ENCODE results near the gene LMAN2L.

Gene LMAN2L

GRCh38 chr2:96703021-96703751 lies 36.7 kb downstream of the LMAN2L start:
- Mint-ChIP-seq H3K27me3 (no peaks in the 10 kb centered on the region), H3K4me1 (ENCODE audit: low read depth) (no peaks in the 10 kb centered on the region), H3K36me3 (ENCODE audit: low read depth) (peaks cover 48% of the 10 kb centered on the region)

GRCh38 chr2:96702098-96702785 lies 37.6 kb downstream of the LMAN2L start:
- H3K36me3 Mint-ChIP-seq (ENCODE audit: low read depth) = peaks cover 38% of the 10 kb centered on the region
- no peaks in the 10 kb centered on the region for H3K27me3 Mint-ChIP-seq
- DNase-seq = peak; percentile 25
- no peaks in the 10 kb centered on the region for H3K9me3 Mint-ChIP-seq
- no peaks in the 10 kb centered on the region for H3K4me1 Mint-ChIP-seq (ENCODE audit: low read depth)
- H3K27ac Mint-ChIP-seq = no peak overlapping the region
- no peak overlapping the region for H3K4me3 Mint-ChIP-seq

More at GRCh38 chr2:96703021-96703751, 36.7 kb downstream of the LMAN2L start:
- peak; percentile 9 for DNase-seq
- no peak overlapping the region for H3K27ac Mint-ChIP-seq
- H3K4me3 Mint-ChIP-seq = no peak overlapping the region
- H3K9me3 Mint-ChIP-seq = no peaks in the 10 kb centered on the region

- Mint-ChIP-seq H3K27ac (no peak overlapping the region), H3K27me3 (no peaks in the 10 kb centered on the region), H3K36me3 (ENCODE audit: low read depth) (peaks cover 32% of the 10 kb centered on the region), H3K9me3 (no peaks in the 10 kb centered on the region), H3K4me1 (ENCODE audit: low read depth) (no peaks in the 10 kb centered on the region), H3K4me3 (no peak overlapping the region)
- peak; percentile 20 for DNase-seq
Observed at GRCh38 chr2:96701636-96702035, 38.2 kb downstream of the LMAN2L start.

- Mint-ChIP-seq H3K36me3 (ENCODE audit: low read depth) (peaks cover 17% of the 10 kb centered on the region), H3K27me3 (no peaks in the 10 kb centered on the region), H3K4me3 (no peak overlapping the region), H3K27ac (no peak overlapping the region), H3K4me1 (ENCODE audit: low read depth) (no peaks in the 10 kb centered on the region), H3K9me3 (no peaks in the 10 kb centered on the region)
- peak; percentile 16 for DNase-seq
Observed at GRCh38 chr2:96700086-96700485, 39.8 kb downstream of the LMAN2L start.

GRCh38 chr2:96699621-96700020 lies 40.2 kb downstream of the LMAN2L start:
- DNase-seq = no peak

GRCh38 chr2:96699021-96699420 lies 40.8 kb downstream of the LMAN2L start:
- DNase-seq = no peak
- H3K36me3 Mint-ChIP-seq (ENCODE audit: low read depth) = peaks cover 7% of the 10 kb centered on the region
- peak overlapping the region; percentile 27 for H3K27ac Mint-ChIP-seq
- H3K27me3 Mint-ChIP-seq = no peaks in the 10 kb centered on the region
- H3K4me1 Mint-ChIP-seq (ENCODE audit: low read depth) = no peaks in the 10 kb centered on the region
- no peak overlapping the region for H3K4me3 Mint-ChIP-seq
- no peaks in the 10 kb centered on the region for H3K9me3 Mint-ChIP-seq

More at GRCh38 chr2:96699621-96700020, 40.2 kb downstream of the LMAN2L start:
- no peak overlapping the region for H3K27ac Mint-ChIP-seq
- H3K4me3 Mint-ChIP-seq = no peak overlapping the region
- H3K9me3 Mint-ChIP-seq = no peaks in the 10 kb centered on the region
- no peaks in the 10 kb centered on the region for H3K27me3 Mint-ChIP-seq
- no peaks in the 10 kb centered on the region for H3K4me1 Mint-ChIP-seq (ENCODE audit: low read depth)
- H3K36me3 Mint-ChIP-seq (ENCODE audit: low read depth) = peaks cover 13% of the 10 kb centered on the region

- Mint-ChIP-seq H3K4me3 (no peak overlapping the region), H3K9me3 (no peaks in the 10 kb centered on the region), H3K36me3 (ENCODE audit: low read depth) (peaks cover 5% of the 10 kb centered on the region), H3K27me3 (no peaks in the 10 kb centered on the region), H3K27ac (no peak overlapping the region), H3K4me1 (ENCODE audit: low read depth) (no peaks in the 10 kb centered on the region)
- DNase-seq = no peak
Observed at GRCh38 chr2:96698221-96698861, 41.5 kb downstream of the LMAN2L start.

- Mint-ChIP-seq H3K27me3 (no peaks in the 10 kb centered on the region), H3K4me3 (no peak overlapping the region)
Observed at GRCh38 chr2:96697476-96697875, 42.4 kb downstream of the LMAN2L start.

GRCh38 chr2:96695602-96696001 lies 44.3 kb downstream of the LMAN2L start:
- no peak for DNase-seq
- no peaks in the 10 kb centered on the region for H3K4me1 Mint-ChIP-seq (ENCODE audit: low read depth)
- H3K27me3 Mint-ChIP-seq = no peaks in the 10 kb centered on the region
- H3K36me3 Mint-ChIP-seq (ENCODE audit: low read depth) = no peaks in the 10 kb centered on the region
- no peak overlapping the region for H3K27ac Mint-ChIP-seq
- H3K9me3 Mint-ChIP-seq = no peaks in the 10 kb centered on the region
- no peak overlapping the region for H3K4me3 Mint-ChIP-seq

More at GRCh38 chr2:96697476-96697875, 42.4 kb downstream of the LMAN2L start:
- Mint-ChIP-seq H3K4me1 (ENCODE audit: low read depth) (no peaks in the 10 kb centered on the region), H3K27ac (no peak overlapping the region), H3K9me3 (no peaks in the 10 kb centered on the region), H3K36me3 (ENCODE audit: low read depth) (no peaks in the 10 kb centered on the region)
- no peak for DNase-seq

- DNase-seq = peak; percentile 22
- Mint-ChIP-seq H3K9me3 (no peaks in the 10 kb centered on the region), H3K27me3 (no peaks in the 10 kb centered on the region), H3K36me3 (ENCODE audit: low read depth) (no peaks in the 10 kb centered on the region), H3K4me3 (no peak overlapping the region), H3K27ac (no peak overlapping the region), H3K4me1 (ENCODE audit: low read depth) (no peaks in the 10 kb centered on the region)
Observed at GRCh38 chr2:96694816-96695455, 44.9 kb downstream of the LMAN2L start.

GRCh38 chr2:96694279-96694678 lies 45.6 kb downstream of the LMAN2L start:
- Mint-ChIP-seq H3K9me3 (no peaks in the 10 kb centered on the region), H3K27ac (no peak overlapping the region), H3K4me3 (no peak overlapping the region), H3K27me3 (no peaks in the 10 kb centered on the region), H3K4me1 (ENCODE audit: low read depth) (no peaks in the 10 kb centered on the region), H3K36me3 (ENCODE audit: low read depth) (no peaks in the 10 kb centered on the region)
- no peak for DNase-seq

GRCh38 chr2:96693286-96694200 lies 46.3 kb downstream of the LMAN2L start:
- H3K9me3 Mint-ChIP-seq = no peaks in the 10 kb centered on the region
- no peaks in the 10 kb centered on the region for H3K36me3 Mint-ChIP-seq (ENCODE audit: low read depth)
- DNase-seq = peak; percentile 15
- no peak overlapping the region for H3K4me3 Mint-ChIP-seq
- H3K27me3 Mint-ChIP-seq = no peaks in the 10 kb centered on the region
- no peaks in the 10 kb centered on the region for H3K4me1 Mint-ChIP-seq (ENCODE audit: low read depth)
- H3K27ac Mint-ChIP-seq = no peak overlapping the region

GRCh38 chr2:96692094-96692971 lies 47.5 kb downstream of the LMAN2L start:
- Mint-ChIP-seq H3K36me3 (ENCODE audit: low read depth) (no peaks in the 10 kb centered on the region), H3K9me3 (no peaks in the 10 kb centered on the region), H3K27ac (no peak overlapping the region), H3K4me3 (no peak overlapping the region), H3K27me3 (no peaks in the 10 kb centered on the region), H3K4me1 (ENCODE audit: low read depth) (no peaks in the 10 kb centered on the region)
- no peak for DNase-seq

All from activated T-cell treated with anti-CD3 and anti-CD28 coated beads, Interleukin-2, amount 50 U/mL, for 24 hours (primary cell).